ENCODE results near the gene MRPL2. TPM values are rescaled to one million over a fixed set of nuclear protein-coding genes. Genes with fewer than 3 reads are reported as not detected.

Gene MRPL2
- polyA plus RNA-seq, 1 donor (not counting 4 experiments of a cell fraction or from before 2014, with no cell fraction given): 27.4 TPM

DNA sequence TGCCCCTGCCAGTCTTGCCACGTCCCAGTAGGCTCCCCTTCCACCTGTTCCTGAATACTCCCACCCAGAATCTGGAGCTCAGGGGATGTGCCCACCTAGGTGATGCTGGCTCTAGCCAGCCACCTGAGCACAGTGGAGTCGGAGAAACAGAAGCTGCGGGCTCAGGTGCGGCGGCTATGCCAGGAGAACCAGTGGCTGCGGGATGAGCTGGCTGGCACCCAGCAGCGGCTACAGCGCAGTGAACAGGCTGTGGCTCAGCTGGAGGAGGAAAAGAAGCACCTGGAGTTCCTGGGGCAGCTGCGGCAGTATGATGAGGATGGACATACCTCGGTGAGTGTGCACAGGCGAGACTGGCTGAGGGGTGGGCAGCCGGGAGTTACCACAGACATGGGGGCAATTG is 3.6 kb upstream of the MRPL2 start:
- H3K27ac ChIP-seq (ENCODE audit: control insufficient read depth, insufficient read depth, low read length): no peak overlapping the region
- no peaks in the 10 kb centered on the region for H3K9me3 ChIP-seq (ENCODE audit: control insufficient read depth, low read depth, low read length)
- no peak overlapping the region for H3K4me2 ChIP-seq (ENCODE audit: control insufficient read depth, extremely low read depth, insufficient read depth, low read depth, low read length)
- H3K36me3 ChIP-seq (ENCODE audit: control insufficient read depth in 2 of 2, extremely low read depth in 1 of 2, insufficient read depth in 2 of 2, low read length in 2 of 2): peaks cover 4 to 8% of the 10 kb centered on the region in 2 experiments
- FAIRE-seq (no peak), DNase-seq (ENCODE audit: low read depth, low spot score) (no peak)
- H3K9ac ChIP-seq (ENCODE audit: control insufficient read depth, extremely low read depth, insufficient read depth, low read length): no peak overlapping the region
- H2AFZ ChIP-seq (ENCODE audit: control insufficient read depth, low read length): no peak overlapping the region
- H3K9me1 ChIP-seq (ENCODE audit: control insufficient read depth, extremely low read depth, insufficient read depth, low read length): no peaks in the 10 kb centered on the region
- H3K79me2 ChIP-seq (ENCODE audit: control insufficient read depth, insufficient read depth, low read length): peaks cover 14% of the 10 kb centered on the region
- no peaks in the 10 kb centered on the region for H4K20me1 ChIP-seq (ENCODE audit: control insufficient read depth, extremely low read depth, insufficient read depth, low read length)
- peaks cover 12% of the 10 kb centered on the region for H3K4me1 ChIP-seq (ENCODE audit: control insufficient read depth, extremely low read depth, insufficient read depth, low read length)
- no peaks in the 10 kb centered on the region for H3K27me3 ChIP-seq (ENCODE audit: control insufficient read depth, extremely low read depth, insufficient read depth, low read length)
- TF ChIP-seq, protein P1, sequence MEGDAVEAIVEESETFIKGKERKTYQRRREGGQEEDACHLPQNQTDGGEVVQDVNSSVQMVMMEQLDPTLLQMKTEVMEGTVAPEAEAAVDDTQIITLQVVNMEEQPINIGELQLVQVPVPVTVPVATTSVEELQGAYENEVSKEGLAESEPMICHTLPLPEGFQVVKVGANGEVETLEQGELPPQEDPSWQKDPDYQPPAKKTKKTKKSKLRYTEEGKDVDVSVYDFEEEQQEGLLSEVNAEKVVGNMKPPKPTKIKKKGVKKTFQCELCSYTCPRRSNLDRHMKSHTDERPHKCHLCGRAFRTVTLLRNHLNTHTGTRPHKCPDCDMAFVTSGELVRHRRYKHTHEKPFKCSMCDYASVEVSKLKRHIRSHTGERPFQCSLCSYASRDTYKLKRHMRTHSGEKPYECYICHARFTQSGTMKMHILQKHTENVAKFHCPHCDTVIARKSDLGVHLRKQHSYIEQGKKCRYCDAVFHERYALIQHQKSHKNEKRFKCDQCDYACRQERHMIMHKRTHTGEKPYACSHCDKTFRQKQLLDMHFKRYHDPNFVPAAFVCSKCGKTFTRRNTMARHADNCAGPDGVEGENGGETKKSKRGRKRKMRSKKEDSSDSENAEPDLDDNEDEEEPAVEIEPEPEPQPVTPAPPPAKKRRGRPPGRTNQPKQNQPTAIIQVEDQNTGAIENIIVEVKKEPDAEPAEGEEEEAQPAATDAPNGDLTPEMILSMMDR (optimal IDR thresholded peaks at IDR 0.05 in 1 of 3, IDR thresholded peaks at IDR 0.05 in 1 of 3, conservative IDR thresholded peaks at IDR 0.05 in 1 of 3; ENCODE audit: extremely low read depth in 1 of 3, insufficient read depth in 2 of 3, low read length in 3 of 3): no peak
- TF ChIP-seq EZH2 (IDR thresholded peaks at IDR 0.05; ENCODE audit: low read length): no peak
- no peak overlapping the region for H3K4me3 ChIP-seq (ENCODE audit: control insufficient read depth in 2 of 3, extremely low read depth in 1 of 3, insufficient read depth in 2 of 3, low read depth in 1 of 3, low read length in 3 of 3)
- dilution Hi-C loops (cut with MboI; ENCODE audit: extremely low pct_ligation_motif_present, low sequenced_read_pairs): no loop called here

GRCh38 chr6:43061861-43062260 is 2.6 kb upstream of the MRPL2 start:
- dilution Hi-C loops (cut with MboI; ENCODE audit: extremely low pct_ligation_motif_present, low sequenced_read_pairs): no loop called here
- no peak overlapping the region for H3K9ac ChIP-seq (ENCODE audit: control insufficient read depth, extremely low read depth, insufficient read depth, low read length)
- H3K27me3 ChIP-seq (ENCODE audit: control insufficient read depth, extremely low read depth, insufficient read depth, low read length): no peaks in the 10 kb centered on the region
- no peak overlapping the region for H2AFZ ChIP-seq (ENCODE audit: control insufficient read depth, low read length)
- no peak overlapping the region for H3K27ac ChIP-seq (ENCODE audit: control insufficient read depth, insufficient read depth, low read length)
- H3K79me2 ChIP-seq (ENCODE audit: control insufficient read depth, insufficient read depth, low read length): peaks cover 16% of the 10 kb centered on the region
- no peak for FAIRE-seq
- no peak overlapping the region for H3K4me2 ChIP-seq (ENCODE audit: control insufficient read depth, extremely low read depth, insufficient read depth, low read depth, low read length)
- H3K9me1 ChIP-seq (ENCODE audit: control insufficient read depth, extremely low read depth, insufficient read depth, low read length): no peaks in the 10 kb centered on the region
- peaks cover 4 to 11% of the 10 kb centered on the region in 2 experiments for H3K36me3 ChIP-seq (ENCODE audit: control insufficient read depth in 2 of 2, extremely low read depth in 1 of 2, insufficient read depth in 2 of 2, low read length in 2 of 2)
- no peaks in the 10 kb centered on the region for H4K20me1 ChIP-seq (ENCODE audit: control insufficient read depth, extremely low read depth, insufficient read depth, low read length)
- TF ChIP-seq, protein P1 (optimal IDR thresholded peaks at IDR 0.05 in 1 of 3, IDR thresholded peaks at IDR 0.05 in 1 of 3, conservative IDR thresholded peaks at IDR 0.05 in 1 of 3; ENCODE audit: extremely low read depth in 1 of 3, insufficient read depth in 2 of 3, low read length in 3 of 3): no peak
- no peak for TF ChIP-seq EZH2 (IDR thresholded peaks at IDR 0.05; ENCODE audit: low read length)
- peaks cover 12% of the 10 kb centered on the region for H3K4me1 ChIP-seq (ENCODE audit: control insufficient read depth, extremely low read depth, insufficient read depth, low read length)
- no peak overlapping the region for H3K4me3 ChIP-seq (ENCODE audit: control insufficient read depth in 2 of 3, extremely low read depth in 1 of 3, insufficient read depth in 2 of 3, low read depth in 1 of 3, low read length in 3 of 3)
- no peak for DNase-seq (ENCODE audit: low read depth, low spot score)
- H3K9me3 ChIP-seq (ENCODE audit: control insufficient read depth, low read depth, low read length): no peaks in the 10 kb centered on the region
